Spinal cord (tissue), 10 donors: Measurements from ENCODE around the gene DDIT3. TPM values are rescaled to one million over a fixed set of nuclear protein-coding genes. Genes with fewer than 3 reads are reported as not detected.
A peak's percentile ranks its signal among the peaks of the same experiment; 100 is the strongest.

Experiments
- DNase-seq, 6 donors: peaks; one replicate each; pipeline versions ENCODE4 v3.0.0 to v3.0.0-alpha.2; 2013 to 2015; ENCODE audit warnings: low spot score in 6 of 6, low read depth in 4 of 6
- H3K27ac ChIP-seq: one replicate; pipeline ENCODE4 v1.5.1; 2013; ENCODE audit warnings: low read depth, low read length, control low read depth
- H3K27me3 ChIP-seq: one replicate; pipeline ENCODE4 v1.6.1; 2013; ENCODE audit warnings: low read length; ENCODE audit not compliant: control insufficient read depth, insufficient read depth
- H3K36me3 ChIP-seq: one replicate; pipeline ENCODE4 v1.6.1; 2013; ENCODE audit warnings: low read length; ENCODE audit not compliant: control insufficient read depth, insufficient read depth
- H3K4me1 ChIP-seq: one replicate; pipeline ENCODE4 v1.6.1; 2013; ENCODE audit warnings: low read length; ENCODE audit not compliant: control insufficient read depth, insufficient read depth
- H3K4me3 ChIP-seq: one replicate; pipeline ENCODE4 v1.5.1; 2013; ENCODE audit warnings: low read depth, low read length, control low read depth
- H3K9me3 ChIP-seq: one replicate; pipeline ENCODE4 v1.6.1; 2013; ENCODE audit warnings: low read length; ENCODE audit not compliant: control insufficient read depth, insufficient read depth
- WGBS: methylation state at CpG from one replicate; pipeline ENCODE4 v1.1.5; 2013; ENCODE audit warnings: missing lambda C conversion rate; ENCODE audit not compliant: insufficient coverage; 5-methylcytosine and 5-hydroxymethylcytosine counted together
- polyA plus RNA-seq, 2 donors: library from polyadenylated mRNA; unstranded; fragments of 120-200 nt; gene quantifications; one replicate each; pipeline ENCODE4 v1.2.1, GENCODE V29; 2013; ENCODE audit not compliant: insufficient read length in 2 of 2
- total RNA-seq, 2 donors: library from RNA; depleted of rRNA in 1 of 2; stranded (reverse); fragments of 120-200 nt in 1 of 2; fragments of >200 nt in 1 of 2; gene quantifications; one replicate each; pipeline versions ENCODE4 v1.2.3 to v1.2.4, GENCODE V29; 2013 to 2014
- donor health status: healthy.

The DDIT3 gene
- total and polyA plus RNA-seq, 4 donors: 19.9 to 46.7 (median 27.4) TPM

DNA sequence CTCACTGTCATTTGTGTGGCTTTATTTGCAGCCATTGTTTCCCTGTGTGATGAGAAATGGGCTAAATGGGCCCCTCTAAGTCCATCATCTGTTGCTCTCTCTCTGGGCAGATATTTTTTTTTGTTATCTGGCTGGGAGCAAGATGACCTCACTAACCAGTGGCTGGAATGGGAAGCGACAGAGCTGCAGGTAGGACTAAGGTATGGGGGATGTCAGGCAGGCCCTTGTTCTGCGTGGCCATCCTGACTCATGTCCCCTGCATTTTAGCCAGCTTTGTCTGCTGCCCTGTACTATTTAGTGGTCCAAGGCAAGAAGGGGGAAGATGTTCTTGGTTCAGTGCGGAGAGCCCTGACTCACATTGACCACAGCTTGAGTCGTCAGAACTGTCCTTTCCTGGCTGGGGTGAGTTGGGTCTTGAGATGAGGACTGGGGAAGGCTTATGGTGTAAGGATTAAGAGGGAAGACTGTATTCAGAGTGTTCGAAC, 31.1 kb downstream of the DDIT3 start:
- Histone ChIP-seq H3K27ac (no peak overlapping the region), H3K4me3 (peak overlapping the region; percentile 92)
- WGBS: 98% methylated on average over 4 of the region's 5 CpGs

DNA sequence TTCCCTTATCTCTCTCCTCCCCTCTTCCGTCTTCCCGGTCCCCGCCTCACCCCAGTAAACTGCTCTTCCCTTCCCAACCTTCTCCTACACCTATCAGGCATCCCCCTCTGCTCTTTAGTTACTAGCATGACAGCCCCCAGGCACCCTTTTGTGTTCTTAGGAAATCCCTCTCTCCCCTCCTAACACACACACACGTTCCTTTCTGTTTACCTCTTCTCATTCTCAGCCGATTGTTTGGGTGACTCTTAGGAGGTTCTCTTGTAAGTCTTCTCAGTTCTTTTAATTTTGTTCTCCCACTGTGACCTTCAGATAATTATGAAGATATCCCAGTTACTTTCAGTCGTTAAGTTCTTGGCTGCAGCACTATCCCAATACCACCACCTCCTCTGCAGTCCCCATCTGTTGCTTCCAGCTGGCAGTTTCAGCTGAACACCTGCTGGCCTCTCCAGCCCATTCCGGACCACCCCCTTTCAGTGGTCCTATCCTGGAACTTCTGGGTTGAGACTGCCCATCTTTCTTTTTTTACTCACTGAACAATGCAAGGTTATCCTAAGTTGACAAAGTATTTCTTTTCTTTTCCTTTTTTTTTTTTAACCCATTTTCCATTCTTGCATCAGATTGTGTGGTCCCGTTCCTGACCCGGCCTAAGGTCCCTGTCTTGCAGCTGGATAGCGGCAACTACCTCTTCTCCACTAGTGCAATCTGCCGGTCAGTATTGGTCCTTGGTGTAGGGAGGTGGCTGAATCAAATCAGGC, 31.7 kb downstream of the DDIT3 start:
- H3K4me3 ChIP-seq: peak overlapping the region; percentile 92
- 0% methylated on average over 5 of the region's 11 CpGs for WGBS
- no peaks in the 10 kb centered on the region for H3K9me3 ChIP-seq
- H3K36me3 ChIP-seq: peaks cover 21% of the 10 kb centered on the region
- peaks cover 16% of the 10 kb centered on the region for H3K4me1 ChIP-seq
- no peaks in the 10 kb centered on the region for H3K27me3 ChIP-seq
- H3K27ac ChIP-seq: peak overlapping the region; percentile 69
- no peak for DNase-seq

More for the DNA sequence above, 31.1 kb downstream of the DDIT3 start:
- H3K36me3 ChIP-seq: peaks cover 21% of the 10 kb centered on the region
- DNase-seq: no peak
- H3K4me1 ChIP-seq: peaks cover 16% of the 10 kb centered on the region
- no peaks in the 10 kb centered on the region for H3K9me3 ChIP-seq
- no peaks in the 10 kb centered on the region for H3K27me3 ChIP-seq

DNA sequence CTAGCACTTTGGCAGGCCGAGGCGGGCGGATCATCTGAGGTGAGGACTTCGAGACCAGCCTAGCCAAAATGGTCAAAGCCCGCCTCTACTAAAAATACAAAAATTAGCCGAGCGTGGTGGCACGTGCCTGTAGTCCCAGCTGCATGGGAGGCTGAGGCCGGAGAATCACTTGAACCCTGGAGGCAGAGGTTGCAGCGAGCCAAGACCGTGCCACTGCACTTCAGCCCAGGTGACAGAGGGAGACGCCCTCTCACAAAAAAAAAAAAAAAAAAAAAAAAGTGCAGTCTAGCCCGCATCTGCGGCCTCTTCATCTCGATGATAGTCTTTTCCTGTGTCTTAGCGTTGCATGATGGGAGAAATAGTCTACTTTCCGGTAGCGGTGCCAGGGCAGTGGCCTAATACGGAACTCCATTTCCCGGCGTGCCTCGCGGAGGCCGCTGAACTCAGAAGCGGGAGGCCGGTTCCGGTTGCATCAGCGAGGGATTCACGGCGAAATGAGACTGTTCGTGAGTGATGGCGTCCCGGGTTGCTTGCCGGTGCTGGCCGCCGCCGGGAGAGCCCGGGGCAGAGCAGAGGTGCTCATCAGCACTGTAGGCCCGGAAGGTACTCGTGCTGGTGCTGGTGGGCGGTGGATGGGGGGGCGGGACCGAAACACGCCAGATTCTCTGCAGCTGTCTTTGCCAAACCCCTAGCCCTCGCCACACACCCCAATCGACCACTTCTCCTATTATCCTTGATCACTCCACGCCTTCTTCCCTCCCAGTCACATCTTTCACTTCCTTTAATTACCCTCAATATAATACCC, 32.5 kb downstream of the DDIT3 start, which contains the start of gene MARS1:
Gene MARS1, plus strand, starts transcription at position 472 of the 805 bp plus-strand sequence. Its CDS starts 23 bp downstream, at position 495.
- H3K4me1 ChIP-seq: peaks cover 16% of the 10 kb centered on the region
- peak within 1 kb of the TSS; percentile 92 for H3K4me3 ChIP-seq
- H3K36me3 ChIP-seq: peaks cover 21% of the 10 kb centered on the region
- DNase-seq: peak; percentile 83 to 99 (median 94)
- H3K27me3 ChIP-seq: no peaks in the 10 kb centered on the region
- WGBS: under 1% methylated on average over 39 of the region's 47 CpGs
- no peaks in the 10 kb centered on the region for H3K9me3 ChIP-seq
- peak within 1 kb of the TSS; percentile 69 for H3K27ac ChIP-seq

GRCh38 chr12:57487055-57487596, 33.2 kb downstream of the DDIT3 start:
- peaks cover 16% of the 10 kb centered on the region for H3K36me3 ChIP-seq
- peak in 1 of 6 donors; percentile 25 for DNase-seq
- H3K27me3 ChIP-seq: no peaks in the 10 kb centered on the region
- peak overlapping the region; percentile 15 for H3K27ac ChIP-seq
- 90% methylated on average over 13 of the region's 27 CpGs for WGBS
- H3K4me3 ChIP-seq: peak overlapping the region; percentile 92
- no peaks in the 10 kb centered on the region for H3K9me3 ChIP-seq
- peaks cover 16% of the 10 kb centered on the region for H3K4me1 ChIP-seq

DNA sequence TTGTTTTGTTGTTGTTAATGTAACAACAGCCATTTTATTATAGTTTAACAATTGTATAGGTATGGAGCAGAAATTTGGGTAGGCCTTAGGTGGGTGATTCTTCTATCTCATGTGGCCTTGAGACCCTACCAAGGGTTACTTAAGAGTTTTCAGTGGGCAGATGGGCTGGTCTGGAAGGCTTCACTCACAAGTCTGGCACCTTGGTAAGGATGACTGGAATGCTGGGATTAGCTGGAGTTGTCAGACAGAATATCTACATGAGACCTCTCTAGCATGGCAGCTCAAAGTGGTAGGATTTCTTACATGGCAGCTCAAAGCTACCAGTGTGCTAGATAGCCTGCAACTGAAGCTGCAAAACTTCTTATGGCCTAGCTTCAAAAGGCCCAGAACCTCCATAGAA, 34.6 kb downstream of the DDIT3 start:
- DNase-seq: no peak
- no peak overlapping the region for H3K4me3 ChIP-seq
- H3K9me3 ChIP-seq: no peaks in the 10 kb centered on the region
- no peaks in the 10 kb centered on the region for H3K27me3 ChIP-seq
- no peak overlapping the region for H3K27ac ChIP-seq
- peaks cover 16% of the 10 kb centered on the region for H3K4me1 ChIP-seq
- peaks cover 11% of the 10 kb centered on the region for H3K36me3 ChIP-seq

DNA sequence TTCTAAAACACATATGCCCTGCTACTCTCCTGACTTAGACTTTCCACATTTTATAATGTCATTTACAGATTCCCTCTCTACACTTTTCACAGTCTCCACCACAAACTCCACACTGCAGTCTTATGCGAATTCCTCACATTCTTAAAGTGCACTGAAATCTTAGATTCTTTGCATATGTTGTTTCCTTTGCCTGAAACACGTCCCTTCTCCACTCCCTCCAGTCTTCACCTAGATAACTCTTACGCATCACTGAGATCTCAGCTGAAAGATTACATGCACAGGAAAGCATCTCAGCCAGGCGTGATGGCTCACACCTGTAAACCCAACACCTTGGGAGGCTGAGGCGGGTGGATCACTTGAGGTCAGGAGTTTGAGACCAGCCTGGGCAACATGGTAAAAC, 36.8 kb downstream of the DDIT3 start:
- DNase-seq: no peak
- H3K27me3 ChIP-seq: peaks cover 18% of the 10 kb centered on the region
- no peak overlapping the region for H3K4me3 ChIP-seq
- WGBS: 60% methylated on average over 4 of the region's 5 CpGs
- H3K36me3 ChIP-seq: peaks cover 4% of the 10 kb centered on the region
- no peaks in the 10 kb centered on the region for H3K9me3 ChIP-seq
- H3K4me1 ChIP-seq: peaks cover 7% of the 10 kb centered on the region
- no peak overlapping the region for H3K27ac ChIP-seq

- Histone ChIP-seq H3K36me3 (no peaks in the 10 kb centered on the region), H3K4me3 (no peak overlapping the region), H3K27ac (no peak overlapping the region), H3K27me3 (peaks cover 33% of the 10 kb centered on the region), H3K4me1 (peaks cover under 1% of the 10 kb centered on the region), H3K9me3 (no peaks in the 10 kb centered on the region)
- no CpG with 5 or more reads among the region's 1 CpG for WGBS
- DNase-seq: no peak
Observed at GRCh38 chr12:57481671-57482070, 38.6 kb downstream of the DDIT3 start.

- no peak for DNase-seq
- Histone ChIP-seq H3K4me1 (peaks cover 21% of the 10 kb centered on the region), H3K36me3 (no peaks in the 10 kb centered on the region), H3K9me3 (no peaks in the 10 kb centered on the region), H3K27me3 (peaks cover 54% of the 10 kb centered on the region), H3K27ac (no peak within 1 kb of the TSS), H3K4me3 (no peak within 1 kb of the TSS)
- 88% methylated on average over 3 of the region's 6 CpGs for WGBS
Observed at GRCh38 chr12:57479376-57480115, 40.8 kb downstream of the DDIT3 start, which contains the start of gene ARHGAP9. Gene ARHGAP9 (minus strand): TSS chr12:57479866. CDS start chr12:57479406, 460 bp downstream.

- H3K4me1 ChIP-seq: peaks cover 21% of the 10 kb centered on the region
- no peak for DNase-seq
- no peak overlapping the region for H3K4me3 ChIP-seq
- H3K9me3 ChIP-seq: no peaks in the 10 kb centered on the region
- no peak overlapping the region for H3K27ac ChIP-seq
- no peaks in the 10 kb centered on the region for H3K36me3 ChIP-seq
- peaks cover 60% of the 10 kb centered on the region for H3K27me3 ChIP-seq
- 83% methylated on average over 8 of the region's 10 CpGs for WGBS
Observed at GRCh38 chr12:57479043-57479375, 41.3 kb downstream of the DDIT3 start.
